HepG2 (cell line): ENCODE measurements around the gene TPD52L2. TPM values are rescaled to one million over a fixed set of nuclear protein-coding genes. Genes with fewer than 3 reads are reported as not detected.

Source experiments
- ARNT2 ChIP-seq: sonication (generic); formaldehyde crosslinking; IDR thresholded peaks from 2 replicates; pipeline ENCODE4 v1.8.0; 2022; ENCODE audit warnings: mild to moderate bottlenecking, low read depth, missing genetic modification reagents, moderate library complexity
- ATF6 ChIP-seq: sonication (generic); formaldehyde crosslinking; conservative IDR thresholded peaks from 2 replicates; pipeline ENCODE4 v1.4.0; 2020; ENCODE audit warnings: missing genetic modification reagents
- CBFB ChIP-seq: sonication (generic); formaldehyde crosslinking; IDR thresholded peaks from 2 replicates; pipeline ENCODE4 v1.4.0; 2020; ENCODE audit warnings: missing genetic modification reagents
- ETV6 ChIP-seq: sonication (generic); formaldehyde crosslinking; conservative IDR thresholded peaks from 2 replicates; pipeline ENCODE4 v1.4.0; 2020; ENCODE audit warnings: missing genetic modification reagents
- KLF13 ChIP-seq: sonication (generic); formaldehyde crosslinking; IDR thresholded peaks from 2 replicates; pipeline ENCODE4 v1.4.0; 2020; ENCODE audit warnings: mild to moderate bottlenecking, missing genetic modification reagents
- MAFG ChIP-seq: sonication (generic); formaldehyde crosslinking; IDR thresholded peaks from 2 replicates; pipeline ENCODE4 v1.5.1; 2020; ENCODE audit warnings: mild to moderate bottlenecking, missing genetic modification reagents
- NFYC ChIP-seq: IDR thresholded peaks from 2 replicates; pipeline ENCODE4 v1.6.1; 2016; ENCODE audit warnings: missing genetic modification reagents, missing compliant biosample characterization
- SETDB1 ChIP-seq: sonication (generic); formaldehyde crosslinking; IDR thresholded peaks from 2 replicates; pipeline ENCODE4 v1.5.1; 2020; ENCODE audit warnings: missing genetic modification reagents, mild to moderate bottlenecking, borderline replicate concordance
- THYN1 ChIP-seq: sonication (generic); formaldehyde crosslinking; IDR thresholded peaks from 2 replicates; pipeline ENCODE4 v1.8.1; 2023; ENCODE audit warnings: low read depth, mild to moderate bottlenecking, moderate library complexity, missing genetic modification reagents, borderline replicate concordance
- TP53 ChIP-seq: sonication (generic); formaldehyde crosslinking; conservative IDR thresholded peaks from 2 replicates; pipeline ENCODE4 v1.4.0; 2020; ENCODE audit warnings: missing genetic modification reagents
- YY1 ChIP-seq: IDR thresholded peaks from 2 replicates; pipeline ENCODE4 v1.6.1; 2011; ENCODE audit warnings: low read length, low read depth, moderate library complexity, mild to moderate bottlenecking; ENCODE audit not compliant: insufficient read depth, insufficient replicate concordance
- ZFAT ChIP-seq: sonication (generic); formaldehyde crosslinking; conservative IDR thresholded peaks from 2 replicates; pipeline ENCODE4 v1.8.1; 2023; ENCODE audit warnings: missing genetic modification reagents, inconsistent platforms
- ZFP36 ChIP-seq: fragments of 150-350 bp; IDR thresholded peaks from 2 replicates; pipeline ENCODE4 v1.6.1; 2018; ENCODE audit warnings: borderline replicate concordance, low read length, low read depth; ENCODE audit not compliant: partially characterized antibody
- ZFP37 ChIP-seq: sonication (generic); formaldehyde crosslinking; IDR thresholded peaks from 2 replicates; pipeline ENCODE4 v1.4.0; 2020; ENCODE audit warnings: missing genetic modification reagents, borderline replicate concordance
- ZNF562 ChIP-seq: sonication (generic); formaldehyde crosslinking; IDR thresholded peaks from 2 replicates; pipeline ENCODE4 v1.8.0; 2022; ENCODE audit warnings: missing genetic modification reagents, borderline replicate concordance
- ZNF564 ChIP-seq: sonication (generic); formaldehyde crosslinking; IDR thresholded peaks from 2 replicates; pipeline ENCODE4 v1.8.1; 2023; ENCODE audit warnings: mild to moderate bottlenecking, missing genetic modification reagents
- ZNF570 ChIP-seq: sonication (generic); formaldehyde crosslinking; IDR thresholded peaks from 2 replicates; pipeline ENCODE4 v1.4.0; 2020; ENCODE audit warnings: mild to moderate bottlenecking, missing genetic modification reagents, borderline replicate concordance
- ZNF691 ChIP-seq: sonication (generic); formaldehyde crosslinking; IDR thresholded peaks from 2 replicates; pipeline ENCODE4 v1.4.0; 2020; ENCODE audit warnings: missing genetic modification reagents, low read depth, mild to moderate bottlenecking, borderline replicate concordance
- polyA plus RNA-seq, 8 experiments: library from polyadenylated mRNA; depleted of rRNA in 3 of 8; stranded (reverse) in 7 of 8; unstranded in 1 of 8; fragments of >200 nt; fragmentation: Illumina TruSeq in 4 of 8; extraction: Trizol in 4 of 8; gene quantifications; 2 replicates each; pipeline versions ENCODE4 v1.2.1 to v1.2.3, GENCODE V29; 2011 to 2016; ENCODE audit warnings: low read depth in 4 of 8, missing spikeins in 1 of 8, mixed read lengths in 1 of 8; ENCODE audit not compliant: insufficient read depth in 1 of 8
- total RNA-seq, 5 experiments: library from RNA; depleted of rRNA; stranded (reverse); fragments of >200 nt; fragmentation: Illumina TruSeq; extraction: Trizol; gene quantifications; 2 replicates each; pipeline ENCODE4 v1.2.3, GENCODE V29; 2016; ENCODE audit warnings: low read depth in 1 of 5
- TF ChIP-seq, protein P1 (sequence below): IDR thresholded peaks from 2 replicates; pipeline ENCODE4 v1.6.1; 2016; ENCODE audit warnings: low read depth, control low read depth
- TF ChIP-seq, protein P2 (sequence below): sonication (generic); formaldehyde crosslinking; IDR thresholded peaks from 2 replicates; pipeline ENCODE4 v1.8.1; 2023; ENCODE audit warnings: mild to moderate bottlenecking, inconsistent platforms, moderate library complexity, missing genetic modification reagents, borderline replicate concordance
- TF ChIP-seq, protein P3 (sequence below): sonication (generic); formaldehyde crosslinking; IDR thresholded peaks from 2 replicates; pipeline ENCODE4 v1.5.1; 2020; ENCODE audit warnings: missing genetic modification reagents, mild to moderate bottlenecking, borderline replicate concordance
- TF ChIP-seq, protein P4 (sequence below): sonication (generic); formaldehyde crosslinking; IDR thresholded peaks from 2 replicates; pipeline ENCODE4 v1.4.0; 2020; ENCODE audit warnings: mild to moderate bottlenecking, missing genetic modification reagents

The TPD52L2 gene
- total and polyA plus RNA-seq, 2 of the 13 experiments (the other 11 are each of a cell fraction or from before 2014, with no cell fraction given): 156 to 184 TPM

- TF ChIP-seq YY1 (no peak), ATF6 (CRISPR knock-in tag) (no peak), ZFAT (no peak), ZFP37 (no peak), CBFB (CRISPR knock-in tag) (no peak), ARNT2 (no peak), SETDB1 (CRISPR knock-in tag) (no peak), NFYC (CRISPR knock-in tag) (no peak), ZNF691 (CRISPR knock-in tag) (no peak), ZNF570 (CRISPR knock-in tag) (no peak), ETV6 (CRISPR knock-in tag) (no peak), ZNF564 (CRISPR knock-in tag) (no peak), ZFP36 (no peak), ZNF562 (CRISPR knock-in tag) (no peak), KLF13 (CRISPR knock-in tag) (no peak), MAFG (CRISPR knock-in tag) (no peak), TP53 (CRISPR knock-in tag) (no peak), THYN1 (no peak)
- TF ChIP-seq, protein P1, sequence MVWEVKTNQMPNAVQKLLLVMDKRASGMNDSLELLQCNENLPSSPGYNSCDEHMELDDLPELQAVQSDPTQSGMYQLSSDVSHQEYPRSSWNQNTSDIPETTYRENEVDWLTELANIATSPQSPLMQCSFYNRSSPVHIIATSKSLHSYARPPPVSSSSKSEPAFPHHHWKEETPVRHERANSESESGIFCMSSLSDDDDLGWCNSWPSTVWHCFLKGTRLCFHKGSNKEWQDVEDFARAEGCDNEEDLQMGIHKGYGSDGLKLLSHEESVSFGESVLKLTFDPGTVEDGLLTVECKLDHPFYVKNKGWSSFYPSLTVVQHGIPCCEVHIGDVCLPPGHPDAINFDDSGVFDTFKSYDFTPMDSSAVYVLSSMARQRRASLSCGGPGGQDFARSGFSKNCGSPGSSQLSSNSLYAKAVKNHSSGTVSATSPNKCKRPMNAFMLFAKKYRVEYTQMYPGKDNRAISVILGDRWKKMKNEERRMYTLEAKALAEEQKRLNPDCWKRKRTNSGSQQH: no peak
- TF ChIP-seq, protein P2, sequence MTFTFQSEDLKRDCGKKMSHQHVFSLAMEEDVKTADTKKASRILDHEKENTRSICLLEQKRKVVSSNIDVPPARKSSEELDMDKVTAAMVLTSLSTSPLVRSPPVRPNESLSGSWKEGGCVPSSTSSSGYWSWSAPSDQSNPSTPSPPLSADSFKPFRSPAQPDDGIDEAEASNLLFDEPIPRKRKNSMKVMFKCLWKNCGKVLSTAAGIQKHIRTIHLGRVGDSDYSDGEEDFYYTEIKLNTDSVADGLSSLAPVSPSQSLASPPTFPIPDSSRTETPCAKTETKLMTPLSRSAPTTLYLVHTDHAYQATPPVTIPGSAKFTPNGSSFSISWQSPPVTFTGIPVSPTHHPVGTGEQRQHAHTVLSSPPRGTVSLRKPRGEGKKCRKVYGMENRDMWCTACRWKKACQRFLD (CRISPR knock-in tag): no peak
- TF ChIP-seq, protein P3, sequence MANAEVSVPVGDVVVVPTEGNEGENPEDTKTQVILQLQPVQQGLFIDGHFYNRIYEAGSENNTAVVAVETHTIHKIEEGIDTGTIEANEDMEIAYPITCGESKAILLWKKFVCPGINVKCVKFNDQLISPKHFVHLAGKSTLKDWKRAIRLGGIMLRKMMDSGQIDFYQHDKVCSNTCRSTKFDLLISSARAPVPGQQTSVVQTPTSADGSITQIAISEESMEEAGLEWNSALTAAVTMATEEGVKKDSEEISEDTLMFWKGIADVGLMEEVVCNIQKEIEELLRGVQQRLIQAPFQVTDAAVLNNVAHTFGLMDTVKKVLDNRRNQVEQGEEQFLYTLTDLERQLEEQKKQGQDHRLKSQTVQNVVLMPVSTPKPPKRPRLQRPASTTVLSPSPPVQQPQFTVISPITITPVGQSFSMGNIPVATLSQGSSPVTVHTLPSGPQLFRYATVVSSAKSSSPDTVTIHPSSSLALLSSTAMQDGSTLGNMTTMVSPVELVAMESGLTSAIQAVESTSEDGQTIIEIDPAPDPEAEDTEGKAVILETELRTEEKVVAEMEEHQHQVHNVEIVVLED (CRISPR knock-in tag): no peak
- TF ChIP-seq, protein P4, sequence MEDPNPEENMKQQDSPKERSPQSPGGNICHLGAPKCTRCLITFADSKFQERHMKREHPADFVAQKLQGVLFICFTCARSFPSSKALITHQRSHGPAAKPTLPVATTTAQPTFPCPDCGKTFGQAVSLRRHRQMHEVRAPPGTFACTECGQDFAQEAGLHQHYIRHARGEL (CRISPR knock-in tag): no peak
These were observed 18.8 kb upstream of the TPD52L2 start (continued) for GRCh38 chr20:63846128-63846771.
